Fibroblast of villous mesenchyme (primary cell): ENCODE data around the gene PPP2R2C. TPM values are rescaled to one million over a fixed set of nuclear protein-coding genes. Genes with fewer than 3 reads are reported as not detected.

ENCODE experiments used
- DNase-seq: peaks from one replicate; pipeline ENCODE4 v3.0.0-alpha.2; 2010; ENCODE audit warnings: low read depth
- H3K4me3 ChIP-seq: 2 replicates; pipeline ENCODE4 v1.5.1; 2011; ENCODE audit warnings: low read depth, mild to moderate bottlenecking, low read length
- CTCF ChIP-seq: IDR thresholded peaks from 2 replicates; pipeline ENCODE4 v1.5.1; 2012; ENCODE audit warnings: low read depth, mild to moderate bottlenecking, low read length; ENCODE audit not compliant: insufficient read depth
- total RNA-seq: library from RNA; depleted of rRNA; stranded (reverse); fragments of >200 nt; gene quantifications from 2 replicates; pipeline ENCODE4 v1.2.3, GENCODE V29; 2012

PPP2R2C gene
- total RNA-seq, 1 donor, result not detected

DNA sequence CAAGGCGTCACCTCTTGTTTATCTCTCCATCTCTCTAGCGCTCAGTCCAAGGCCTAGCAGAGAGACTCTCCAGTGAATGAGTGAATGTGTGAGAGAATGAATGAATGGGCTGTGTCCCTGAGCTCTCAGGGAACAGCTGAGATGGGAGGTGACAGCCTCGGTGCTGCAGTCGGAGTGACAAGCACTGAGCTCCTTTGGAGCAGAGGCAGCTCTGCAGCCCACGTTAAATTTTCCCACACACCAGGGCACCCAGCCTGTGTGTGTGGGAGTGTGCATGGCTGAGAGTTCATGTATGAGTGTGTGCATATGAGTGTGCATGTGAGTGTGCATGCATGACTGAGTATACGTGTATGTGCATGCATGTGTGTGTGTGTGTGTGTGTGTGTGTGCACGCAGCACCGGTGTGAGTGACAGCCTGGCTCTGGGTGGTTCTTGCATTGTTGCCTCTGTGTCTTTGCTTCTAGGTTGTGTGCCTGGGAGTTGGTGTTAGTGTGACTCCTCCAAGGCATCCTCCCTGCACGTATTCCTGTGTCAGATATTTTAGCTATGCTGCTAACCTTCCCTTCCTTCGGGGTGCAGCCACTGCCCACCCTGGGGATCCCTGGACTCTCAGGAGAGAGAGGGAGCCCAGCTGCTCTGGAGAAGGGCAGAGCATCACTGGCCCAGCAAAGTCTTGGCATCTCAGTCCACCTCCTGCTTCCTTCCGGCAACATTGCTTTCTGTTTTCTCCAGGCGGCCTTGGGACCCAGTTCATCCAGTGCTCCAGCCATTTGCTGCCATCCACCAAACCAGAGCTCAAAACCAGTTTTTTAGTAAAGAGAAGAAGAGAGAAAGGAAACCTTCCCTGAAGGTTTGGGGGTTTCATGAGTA, 98.6 kb downstream of the PPP2R2C start:
- no peak overlapping the region for H3K4me3 ChIP-seq
- no peak for DNase-seq
- TF ChIP-seq CTCF, result no peak

GRCh38 chr4:6372649-6373525, 99.5 kb downstream of the PPP2R2C start:
- H3K4me3 ChIP-seq, result no peak overlapping the region
- peak; percentile 16 for DNase-seq
- no peak for TF ChIP-seq CTCF

GRCh38 chr4:6371812-6372211, 100.6 kb downstream of the PPP2R2C start:
- DNase-seq, result no peak
- no peak for TF ChIP-seq CTCF
- no peak overlapping the region for H3K4me3 ChIP-seq

- no peak for DNase-seq
- no peak for TF ChIP-seq CTCF
- no peak overlapping the region for H3K4me3 ChIP-seq
These were observed 101.1 kb downstream of the PPP2R2C start for GRCh38 chr4:6371271-6371670.

DNA sequence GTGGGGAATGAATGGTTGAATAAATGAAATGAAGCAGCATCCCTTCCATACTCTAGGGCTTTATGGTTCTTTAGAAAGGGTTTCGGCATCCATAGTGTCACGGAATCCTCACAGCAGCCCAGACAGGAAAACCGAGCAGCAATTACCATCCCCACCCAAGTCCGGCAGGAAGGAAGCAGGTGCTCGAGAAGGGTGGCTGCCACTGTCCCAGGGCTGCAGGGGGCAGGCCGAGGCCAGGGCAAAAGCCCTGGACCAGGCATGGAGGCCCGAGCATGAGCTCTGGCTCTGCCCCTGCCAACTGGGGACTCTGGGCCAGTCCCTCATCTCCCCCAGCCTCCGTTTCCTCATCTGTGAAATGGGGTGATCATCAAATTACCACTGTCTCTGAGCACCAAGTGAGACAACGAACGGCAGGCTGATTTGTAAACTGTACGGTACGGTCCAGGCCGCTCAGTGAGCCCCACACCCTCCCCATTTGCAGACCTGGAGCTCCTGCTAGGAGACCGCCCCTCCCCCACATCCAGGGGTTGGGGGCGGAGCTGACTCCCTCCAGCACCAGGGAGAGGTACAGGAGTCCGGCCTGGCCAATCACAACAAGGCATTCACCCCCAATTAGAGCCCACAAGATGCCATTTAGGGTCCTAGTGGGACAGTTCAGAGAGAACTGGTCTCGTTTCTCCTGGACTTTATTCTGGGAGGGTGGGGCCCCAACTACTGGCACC, 102.3 kb downstream of the PPP2R2C start:
- no peak overlapping the region for H3K4me3 ChIP-seq
- no peak for TF ChIP-seq CTCF
- no peak for DNase-seq

DNA sequence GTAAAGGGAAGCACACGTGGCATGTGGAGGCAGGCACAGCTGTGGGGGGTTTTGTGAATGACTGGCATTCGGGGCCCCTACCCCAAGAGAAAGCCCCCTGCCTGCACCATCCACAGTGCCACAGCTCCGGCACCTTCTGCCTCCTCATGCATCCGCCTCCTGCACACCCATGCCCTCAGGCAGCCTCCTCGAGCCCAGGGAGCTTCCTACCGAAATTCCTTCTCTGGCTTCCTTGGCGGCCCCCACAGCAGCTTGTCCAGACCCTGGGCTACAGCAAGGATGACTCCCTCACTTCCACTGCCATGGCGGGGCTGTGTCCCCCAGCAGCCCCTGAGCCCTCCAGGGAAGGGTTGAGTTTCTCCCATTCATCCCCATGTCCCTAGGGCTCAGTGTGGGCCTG, 102.9 kb downstream of the PPP2R2C start:
- DNase-seq, result no peak
- H3K4me3 ChIP-seq, result no peak overlapping the region
- TF ChIP-seq CTCF, result no peak
